GM12874 (cell line): Measurements from ENCODE around the gene PLA2G15.

Experiments
- TF ChIP-seq, protein P1 (sequence below): IDR thresholded peaks from 2 replicates; pipeline ENCODE4 v1.5.1; 2011; ENCODE audit warnings: low read depth, mild to moderate bottlenecking, control low read depth, low read length, moderate library complexity; ENCODE audit not compliant: insufficient read depth

The PLA2G15 gene

DNA sequence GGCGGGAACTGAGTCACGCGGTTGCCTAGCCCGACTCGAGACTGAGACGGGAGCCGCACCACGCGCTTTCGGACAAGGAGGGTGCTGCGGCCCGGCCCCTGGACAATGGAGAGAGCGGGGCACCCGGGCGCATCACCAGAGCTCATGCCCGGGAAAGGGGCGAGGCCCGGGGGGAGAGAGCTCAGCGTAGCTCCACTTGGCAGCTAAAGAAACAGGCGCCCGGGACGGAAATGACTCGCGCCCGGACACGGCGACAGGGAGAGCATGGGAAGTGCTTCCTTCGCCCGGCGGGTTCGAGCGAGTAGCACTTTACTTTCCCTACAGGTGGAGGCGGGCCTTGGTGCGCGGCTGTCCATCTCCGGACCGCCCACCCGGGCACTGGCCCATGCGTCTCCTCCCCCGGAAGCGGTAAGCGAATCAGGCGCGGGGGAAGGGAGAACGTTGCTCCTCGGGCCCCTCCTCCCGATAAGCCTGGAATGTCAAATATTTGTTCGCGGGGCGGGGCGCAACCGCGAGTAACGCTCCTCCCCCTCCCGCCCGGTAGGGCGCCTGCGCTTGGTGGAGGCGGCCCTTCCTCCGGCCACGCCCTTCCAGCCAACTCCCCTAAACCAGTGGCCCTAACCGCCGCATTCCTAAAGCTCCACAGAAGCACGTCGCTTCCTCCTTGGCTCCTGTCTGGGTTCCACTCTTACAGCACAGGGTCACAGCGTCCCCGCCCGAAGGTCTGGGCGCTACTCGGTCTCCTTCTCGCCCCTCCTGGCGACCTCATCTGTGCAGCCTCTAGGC, 7.7 kb upstream of the PLA2G15 start:
- TF ChIP-seq, protein P1, sequence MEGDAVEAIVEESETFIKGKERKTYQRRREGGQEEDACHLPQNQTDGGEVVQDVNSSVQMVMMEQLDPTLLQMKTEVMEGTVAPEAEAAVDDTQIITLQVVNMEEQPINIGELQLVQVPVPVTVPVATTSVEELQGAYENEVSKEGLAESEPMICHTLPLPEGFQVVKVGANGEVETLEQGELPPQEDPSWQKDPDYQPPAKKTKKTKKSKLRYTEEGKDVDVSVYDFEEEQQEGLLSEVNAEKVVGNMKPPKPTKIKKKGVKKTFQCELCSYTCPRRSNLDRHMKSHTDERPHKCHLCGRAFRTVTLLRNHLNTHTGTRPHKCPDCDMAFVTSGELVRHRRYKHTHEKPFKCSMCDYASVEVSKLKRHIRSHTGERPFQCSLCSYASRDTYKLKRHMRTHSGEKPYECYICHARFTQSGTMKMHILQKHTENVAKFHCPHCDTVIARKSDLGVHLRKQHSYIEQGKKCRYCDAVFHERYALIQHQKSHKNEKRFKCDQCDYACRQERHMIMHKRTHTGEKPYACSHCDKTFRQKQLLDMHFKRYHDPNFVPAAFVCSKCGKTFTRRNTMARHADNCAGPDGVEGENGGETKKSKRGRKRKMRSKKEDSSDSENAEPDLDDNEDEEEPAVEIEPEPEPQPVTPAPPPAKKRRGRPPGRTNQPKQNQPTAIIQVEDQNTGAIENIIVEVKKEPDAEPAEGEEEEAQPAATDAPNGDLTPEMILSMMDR: no peak

DNA sequence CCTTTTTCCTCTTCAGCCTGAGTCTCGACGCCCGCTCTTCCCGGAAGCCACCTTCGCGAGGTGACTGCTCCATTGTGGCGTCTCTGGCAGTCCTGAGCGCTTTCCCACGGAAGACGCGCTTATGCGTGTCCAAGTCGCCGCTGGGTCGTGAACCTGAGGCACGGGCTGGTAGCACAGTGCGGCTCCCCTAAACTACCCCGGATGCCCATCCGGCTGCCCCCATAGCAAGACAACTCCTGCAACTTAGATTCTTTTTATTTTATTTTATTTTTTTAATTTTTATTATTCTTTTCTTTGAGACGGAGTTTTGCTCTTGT, 7.2 kb upstream of the PLA2G15 start:
- TF ChIP-seq, protein P1: no peak

DNA sequence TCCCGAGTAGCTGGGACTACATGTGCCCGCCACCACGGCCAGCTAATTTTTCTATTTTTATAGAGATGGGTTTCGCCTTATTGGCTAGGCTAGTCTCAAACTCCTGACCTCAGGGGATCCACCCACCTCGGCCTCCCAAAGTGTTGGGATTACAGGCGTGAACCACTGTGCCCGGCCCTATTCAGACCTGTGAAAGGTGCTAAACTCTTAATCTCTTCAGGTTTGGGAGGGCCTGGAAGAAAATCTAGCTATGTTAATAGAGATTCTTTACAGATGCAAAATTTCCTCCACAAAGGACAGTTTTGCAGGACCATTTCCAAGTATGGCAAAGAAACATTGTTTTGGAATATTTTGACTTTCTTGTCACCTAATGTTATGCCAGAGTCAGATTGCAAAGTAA, 3.1 kb upstream of the PLA2G15 start:
- TF ChIP-seq, protein P1: no peak

DNA sequence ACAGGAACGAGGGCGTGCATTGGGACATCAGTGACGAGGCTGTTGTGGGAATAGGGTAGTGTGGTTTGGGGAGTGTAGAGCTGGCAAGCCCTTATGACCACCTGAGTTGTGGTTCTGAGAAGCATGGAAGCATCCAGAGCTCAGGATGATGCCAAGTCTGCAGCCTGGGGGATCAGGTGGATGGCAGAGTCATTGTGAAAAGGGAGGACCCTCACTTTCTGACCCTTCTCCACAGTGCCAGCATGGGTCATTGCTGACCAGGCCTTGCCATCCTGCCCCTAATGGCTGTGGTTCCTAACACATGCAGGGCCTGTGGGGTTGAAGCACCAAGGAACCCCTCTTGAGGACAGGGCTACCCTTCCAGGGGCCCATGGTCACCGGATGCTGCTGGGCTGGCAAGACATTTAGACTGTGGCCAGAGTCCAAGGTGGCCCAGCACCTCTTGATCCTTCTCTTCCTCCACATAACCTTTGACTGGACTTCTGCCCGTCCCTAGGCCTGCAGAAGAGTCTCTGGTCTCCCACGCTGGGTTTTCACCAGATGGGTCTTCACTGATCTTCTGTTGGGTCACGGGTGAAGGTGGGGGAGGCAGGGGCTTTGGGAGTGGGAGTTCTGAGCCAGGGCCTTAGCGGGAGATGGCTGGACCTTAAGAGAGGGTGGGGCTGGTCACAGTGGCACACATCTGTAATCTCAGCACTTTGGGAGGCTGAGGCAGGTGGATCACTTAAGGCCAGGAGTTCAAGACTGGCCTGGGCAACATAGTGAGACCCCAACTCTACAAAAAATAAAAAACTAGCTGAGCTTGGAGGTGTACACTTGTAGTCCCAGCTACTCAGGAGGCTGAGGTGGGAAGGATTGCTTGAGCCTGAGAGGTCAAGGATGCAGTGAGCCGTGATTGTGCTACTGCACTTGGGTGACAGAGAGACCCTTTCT, 2.0 kb upstream of the PLA2G15 start:
- TF ChIP-seq, protein P1: no peak

DNA sequence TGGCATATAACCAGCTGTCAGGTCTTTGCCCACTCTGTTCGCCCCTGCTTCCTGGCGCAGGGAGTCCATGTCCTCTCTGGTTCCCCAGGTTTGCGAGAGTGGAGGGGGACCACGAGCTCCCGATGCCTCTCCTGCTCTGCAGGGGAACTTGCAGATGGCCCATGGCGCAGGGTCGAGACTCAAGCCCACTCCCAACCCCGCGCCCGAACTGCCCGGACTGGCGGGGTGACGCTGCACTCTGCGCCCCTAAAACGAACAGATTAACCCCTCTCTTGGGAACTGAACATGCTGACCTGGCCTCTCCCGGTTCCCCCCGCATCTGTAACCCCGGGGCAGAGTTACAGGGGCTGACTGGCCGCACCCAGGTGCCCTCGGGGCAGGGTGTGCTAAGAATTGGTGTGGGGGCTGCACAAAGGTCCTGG, 681 bp upstream of the PLA2G15 start:
- TF ChIP-seq, protein P1: no peak

DNA sequence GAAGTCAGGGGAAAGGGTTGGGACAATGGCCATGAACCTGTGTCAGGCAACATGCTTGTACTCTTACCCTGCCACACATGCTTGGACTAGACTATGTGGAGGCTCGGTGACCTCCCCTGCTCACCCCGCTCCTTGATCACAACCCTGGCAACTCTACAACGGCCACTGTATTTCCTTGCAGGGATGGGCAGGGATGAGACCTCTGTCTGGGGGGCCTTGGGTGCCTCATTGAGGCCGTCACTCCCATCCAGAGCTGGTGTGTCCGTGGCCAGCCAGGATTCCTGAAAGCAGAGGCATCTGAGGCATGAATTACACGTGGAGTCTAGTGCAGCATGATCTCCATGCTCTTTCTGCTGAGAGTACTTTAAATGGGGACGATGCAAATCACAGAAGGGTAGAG, 948 bp downstream of the PLA2G15 start:
- TF ChIP-seq, protein P1: no peak

DNA sequence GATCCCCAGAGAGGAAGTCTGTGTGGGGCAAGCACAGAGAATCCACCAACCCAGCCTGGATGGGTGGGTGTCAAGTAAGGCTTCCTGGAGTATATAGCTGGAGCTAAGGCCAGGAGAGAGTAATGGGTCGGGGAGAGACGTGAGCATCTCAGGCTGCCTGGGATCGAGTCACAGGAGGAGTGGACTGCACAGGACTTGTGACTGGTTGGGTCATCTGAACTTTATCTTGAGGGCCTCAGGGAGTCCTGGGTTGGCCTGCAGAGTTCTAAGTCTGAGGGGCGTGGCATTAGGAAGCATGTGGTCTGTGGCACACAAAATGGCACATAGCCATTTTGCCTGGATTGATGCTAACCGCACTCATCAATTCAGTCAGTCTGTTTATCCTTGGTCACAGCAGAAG, 1.5 kb downstream of the PLA2G15 start:
- TF ChIP-seq, protein P1: no peak
